Stimulated activated CD8-positive, alpha-beta memory T cell treated with anti-CD3 and anti-CD28 coated beads, Interleukin-2, amount 100 ng/mL, for 48 hours (primary cell): ENCODE results near the gene ACTR3.
"Not testable (repeated sequence)": the region's sequence is repeated elsewhere in the genome, so short reads cannot be mapped to it uniquely, and the experiment has no call there.

ENCODE experiments used
- DNase-seq, 2 donors: peaks; one replicate each; pipeline ENCODE4 v3.0.0-alpha.2; 2020; ENCODE audit warnings: low read depth in 2 of 2

The ACTR3 gene

GRCh38 chr2:113889471-113890252, at the start of gene ACTR3:
TSS of gene ACTR3 (plus strand) at chr2:113890089. CDS start at chr2:113890280, 191 bp downstream.
- peak; percentile 97 for DNase-seq

- no peak for DNase-seq
Observed at GRCh38 chr2:113840518-113840917, 49.4 kb upstream of the ACTR3 start.

GRCh38 chr2:113842919-113843736, 46.8 kb upstream of the ACTR3 start:
- no peak for DNase-seq

GRCh38 chr2:113843737-113844050, 46.2 kb upstream of the ACTR3 start:
- not testable (repeated sequence) for DNase-seq

- DNase-seq, result no peak
Observed at GRCh38 chr2:113845261-113845660, 44.6 kb upstream of the ACTR3 start.

- DNase-seq, result not testable (repeated sequence)
Observed at GRCh38 chr2:113845796-113846195, 44.1 kb upstream of the ACTR3 start.

- no peak for DNase-seq
Observed at GRCh38 chr2:113846429-113846828, 43.5 kb upstream of the ACTR3 start.

- no peak for DNase-seq
Observed at GRCh38 chr2:113847144-113847543, 42.7 kb upstream of the ACTR3 start.

GRCh38 chr2:113848758-113849415, 41.0 kb upstream of the ACTR3 start:
- DNase-seq, result peak in 1 of 2 donors; percentile 24

GRCh38 chr2:113850687-113851086, 39.2 kb upstream of the ACTR3 start:
- DNase-seq, result no peak

GRCh38 chr2:113851640-113852039, 38.2 kb upstream of the ACTR3 start:
- DNase-seq, result no peak

GRCh38 chr2:113854208-113854607, 35.7 kb upstream of the ACTR3 start:
- no peak for DNase-seq

- no peak for DNase-seq
Observed at GRCh38 chr2:113854970-113855740, 34.7 kb upstream of the ACTR3 start.

- no peak for DNase-seq
Observed at GRCh38 chr2:113857464-113857863, 32.4 kb upstream of the ACTR3 start.

GRCh38 chr2:113858764-113859163, 31.1 kb upstream of the ACTR3 start:
- DNase-seq, result no peak

- no peak for DNase-seq
Observed at GRCh38 chr2:113861740-113862139, 28.1 kb upstream of the ACTR3 start.

GRCh38 chr2:113863144-113863543, 26.7 kb upstream of the ACTR3 start:
- no peak for DNase-seq

- no peak for DNase-seq
Observed at GRCh38 chr2:113867571-113867970, 22.3 kb upstream of the ACTR3 start.

- no peak for DNase-seq
Observed at GRCh38 chr2:113869253-113869652, 20.6 kb upstream of the ACTR3 start.

- no peak for DNase-seq
Observed at GRCh38 chr2:113872201-113872600, 17.7 kb upstream of the ACTR3 start.

GRCh38 chr2:113873867-113874266, 16.0 kb upstream of the ACTR3 start:
- no peak for DNase-seq

GRCh38 chr2:113875135-113875534, 14.8 kb upstream of the ACTR3 start:
- DNase-seq, result no peak
